Breast epithelium (tissue), 3 donors: Measurements from ENCODE around the gene COL4A2.
A peak's percentile ranks its signal among the peaks of the same experiment; 100 is the strongest.

Experiments
- CTCF ChIP-seq, 3 donors: fragments of 450-650 bp; IDR thresholded peaks; one replicate each; pipeline ENCODE4 v1.5.1; 2016 to 2017; ENCODE audit warnings: antibody characterized with exemption in 3 of 3, mild to moderate bottlenecking in 3 of 3, moderate library complexity in 3 of 3
- POLR2AphosphoS5 ChIP-seq, 3 donors: sonication (generic); formaldehyde crosslinking; IDR thresholded peaks; one replicate each; pipeline ENCODE4 v1.6.1; 2017; ENCODE audit warnings: antibody characterized with exemption in 3 of 3

GRCh38 chr13:110361365-110361911, 54.4 kb downstream of the COL4A2 start:
- TF ChIP-seq CTCF (IDR thresholded peaks at IDR 0.05) = no peak
- TF ChIP-seq POLR2AphosphoS5 (IDR thresholded peaks at IDR 0.05) = peak in 2 of 3 donors; percentile 13 to 22
